ENCODE data around the gene IGSF3.
A peak's percentile ranks its signal among the peaks of the same experiment; 100 is the strongest.

Gene IGSF3

DNA sequence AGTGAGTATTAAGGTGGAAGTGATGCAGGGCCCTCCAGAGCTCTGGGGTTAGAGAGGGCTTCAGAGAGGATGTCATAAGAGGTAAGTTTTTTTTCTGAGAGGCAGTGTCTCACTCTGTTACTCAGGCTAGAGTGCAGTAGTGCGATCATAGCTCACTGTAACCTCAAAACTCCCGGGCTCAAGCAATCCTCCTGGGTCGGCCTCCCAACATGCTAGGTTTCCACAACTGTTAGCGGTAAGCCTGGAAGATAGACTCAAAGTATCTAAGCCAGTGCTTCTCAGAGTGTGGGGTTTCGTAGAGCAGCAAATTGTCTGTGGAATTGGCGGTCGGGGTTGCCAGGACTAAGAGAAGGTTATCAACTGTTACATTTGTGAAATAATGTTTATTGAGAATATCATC, 18.6 kb upstream of the IGSF3 start:
- no peak for DNase-seq
- Histone ChIP-seq H3K27me3 (ENCODE audit: insufficient read depth, low read length, poor library complexity) (no peaks in the 10 kb centered on the region), H3K4me3 (ENCODE audit: low read length) (no peak overlapping the region), H2BK120ac (ENCODE audit: low read depth, low read length) (no peak overlapping the region), H3K18ac (ENCODE audit: low read length) (no peak overlapping the region), H3K9ac (ENCODE audit: low read length) (no peak overlapping the region), H3K4me2 (ENCODE audit: low read length) (no peak overlapping the region), H3K79me1 (ENCODE audit: low read length) (no peaks in the 10 kb centered on the region), H2BK15ac (replicated peaks; ENCODE audit: low read depth) (no peak overlapping the region), H2BK5ac (ENCODE audit: low read length) (no peak overlapping the region), H3K56ac (ENCODE audit: low read length) (peak overlapping the region; percentile 51), H3K4ac (ENCODE audit: low read depth, low read length) (peak overlapping the region; percentile 37), H3K23ac (ENCODE audit: low read length) (no peak overlapping the region), H3K4me1 (ENCODE audit: control insufficient read depth, low read depth, low read length) (peaks cover 3% of the 10 kb centered on the region), H3K36me3 (ENCODE audit: control insufficient read depth, insufficient read depth, low read length) (no peaks in the 10 kb centered on the region), H4K8ac (ENCODE audit: low read depth, low read length) (no peak overlapping the region), H3K79me2 (ENCODE audit: control insufficient read depth, insufficient read depth, low read length) (no peaks in the 10 kb centered on the region), H3K27ac (ENCODE audit: low read depth, low read length) (no peak overlapping the region), H4K5ac (ENCODE audit: low read length) (no peak overlapping the region), H2AK5ac (ENCODE audit: low read length) (no peak overlapping the region)
- WGBS (ENCODE audit: extremely low coverage, insufficient coverage, low lambda C conversion rate): no CpG with 5 or more reads among the region's 7 CpGs

DNA sequence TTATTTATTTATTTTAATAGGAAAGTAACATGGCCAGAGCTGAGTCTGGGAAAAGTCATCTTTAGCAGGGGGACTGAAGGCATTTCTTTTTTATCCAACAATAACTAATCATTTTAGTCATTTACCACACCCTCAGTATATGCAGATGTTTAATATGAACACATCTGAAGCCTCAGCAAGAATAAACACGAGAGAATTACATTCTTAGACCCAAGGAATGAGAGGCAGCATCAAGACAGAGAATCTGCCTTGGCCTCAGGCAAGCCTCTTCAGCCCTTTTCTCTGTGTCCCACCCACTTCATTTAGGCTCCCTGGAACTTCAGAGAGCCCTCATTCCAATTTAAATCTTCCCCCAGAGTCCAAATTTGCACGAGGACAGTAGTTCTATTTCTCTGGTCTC, 17.0 kb upstream of the IGSF3 start:
- Histone ChIP-seq H3K23ac (ENCODE audit: low read length) (no peak overlapping the region), H3K56ac (ENCODE audit: low read length) (no peak overlapping the region), H3K18ac (ENCODE audit: low read length) (no peak overlapping the region), H3K9ac (ENCODE audit: low read length) (no peak overlapping the region), H3K4me3 (ENCODE audit: low read length) (no peak overlapping the region), H2BK15ac (replicated peaks; ENCODE audit: low read depth) (no peak overlapping the region), H3K27me3 (ENCODE audit: insufficient read depth, low read length, poor library complexity) (no peaks in the 10 kb centered on the region), H2BK5ac (ENCODE audit: low read length) (no peak overlapping the region), H2AK5ac (ENCODE audit: low read length) (no peak overlapping the region), H3K79me2 (ENCODE audit: control insufficient read depth, insufficient read depth, low read length) (no peaks in the 10 kb centered on the region), H3K4ac (ENCODE audit: low read depth, low read length) (no peak overlapping the region), H3K79me1 (ENCODE audit: low read length) (no peaks in the 10 kb centered on the region), H4K5ac (ENCODE audit: low read length) (no peak overlapping the region), H4K8ac (ENCODE audit: low read depth, low read length) (no peak overlapping the region), H3K4me2 (ENCODE audit: low read length) (no peak overlapping the region), H3K27ac (ENCODE audit: low read depth, low read length) (no peak overlapping the region), H3K36me3 (ENCODE audit: control insufficient read depth, insufficient read depth, low read length) (no peaks in the 10 kb centered on the region), H2BK120ac (ENCODE audit: low read depth, low read length) (no peak overlapping the region), H3K4me1 (ENCODE audit: control insufficient read depth, low read depth, low read length) (peaks cover 3% of the 10 kb centered on the region)
- no CpG with 5 or more reads among the region's 2 CpGs for WGBS (ENCODE audit: extremely low coverage, insufficient coverage, low lambda C conversion rate)
- DNase-seq: no peak

DNA sequence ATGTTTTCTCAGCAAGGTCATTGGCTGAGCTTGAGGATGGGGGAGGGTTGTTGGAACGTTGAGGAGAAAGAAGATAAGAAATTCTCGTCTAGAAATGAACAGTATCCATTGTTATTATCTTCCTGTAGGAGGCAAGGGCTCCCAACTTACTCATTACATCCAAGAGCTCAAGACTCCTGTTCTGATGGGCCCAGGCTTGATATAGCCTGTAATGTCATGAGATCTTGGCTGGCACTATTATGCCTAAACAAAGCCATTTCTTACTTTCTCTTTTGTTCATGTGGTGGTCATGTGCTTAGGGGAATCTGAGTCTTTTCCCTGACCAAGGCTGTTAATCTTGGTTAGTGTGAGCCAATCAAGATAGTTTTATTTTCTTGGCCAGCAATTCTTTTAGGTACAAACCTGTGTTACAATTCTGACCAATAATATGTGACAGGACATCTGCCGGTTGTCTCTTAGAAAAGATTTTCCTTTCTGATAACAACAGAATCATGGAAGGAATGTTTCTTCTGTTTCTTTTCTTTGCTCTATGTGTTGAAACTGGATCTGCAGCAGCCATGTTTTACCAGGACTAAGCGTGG, 15.2 kb upstream of the IGSF3 start:
- no peak for DNase-seq

DNA sequence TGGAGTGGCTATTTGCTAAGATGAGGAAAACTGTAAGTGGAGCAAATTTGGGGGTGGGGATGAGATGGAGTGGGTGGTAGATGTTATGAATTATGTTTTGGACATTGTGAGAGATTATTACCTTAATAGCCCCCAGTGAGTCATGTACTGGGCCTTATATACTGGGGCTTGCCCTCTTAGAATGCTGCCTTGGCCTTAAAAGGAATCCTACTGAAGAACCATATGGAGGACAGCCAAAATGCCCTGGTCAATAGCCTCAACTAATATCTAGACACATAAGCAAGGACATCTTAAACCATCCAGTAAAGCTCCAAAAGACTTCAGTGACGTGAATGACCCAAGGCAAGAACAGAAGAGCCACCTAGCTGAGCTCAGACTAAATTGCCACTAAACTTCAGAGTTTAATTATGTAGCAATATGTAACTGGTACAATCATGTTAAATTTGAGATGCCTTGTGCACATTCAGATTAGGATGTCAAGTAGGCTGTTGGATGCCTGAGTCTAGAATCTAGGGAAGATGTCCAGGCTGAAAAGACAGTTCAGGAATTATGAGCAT, 13.9 kb upstream of the IGSF3 start:
- Histone ChIP-seq H2BK5ac (ENCODE audit: low read length) (no peak overlapping the region), H3K23ac (ENCODE audit: low read length) (no peak overlapping the region), H3K27me3 (ENCODE audit: insufficient read depth, low read length, poor library complexity) (no peaks in the 10 kb centered on the region), H2AK5ac (ENCODE audit: low read length) (no peak overlapping the region), H3K79me1 (ENCODE audit: low read length) (no peaks in the 10 kb centered on the region), H4K8ac (ENCODE audit: low read depth, low read length) (no peak overlapping the region), H3K4me2 (ENCODE audit: low read length) (no peak overlapping the region), H3K9ac (ENCODE audit: low read length) (no peak overlapping the region), H2BK15ac (replicated peaks; ENCODE audit: low read depth) (no peak overlapping the region), H3K56ac (ENCODE audit: low read length) (no peak overlapping the region), H4K5ac (ENCODE audit: low read length) (no peak overlapping the region), H3K4ac (ENCODE audit: low read depth, low read length) (no peak overlapping the region), H3K79me2 (ENCODE audit: control insufficient read depth, insufficient read depth, low read length) (no peaks in the 10 kb centered on the region), H3K4me1 (ENCODE audit: control insufficient read depth, low read depth, low read length) (no peaks in the 10 kb centered on the region), H2BK120ac (ENCODE audit: low read depth, low read length) (no peak overlapping the region), H3K27ac (ENCODE audit: low read depth, low read length) (no peak overlapping the region), H3K18ac (ENCODE audit: low read length) (no peak overlapping the region), H3K4me3 (ENCODE audit: low read length) (no peak overlapping the region), H3K36me3 (ENCODE audit: control insufficient read depth, insufficient read depth, low read length) (no peaks in the 10 kb centered on the region)
- no CpG with 5 or more reads among the region's 1 CpG for WGBS (ENCODE audit: extremely low coverage, insufficient coverage, low lambda C conversion rate)
- no peak for DNase-seq

More for the DNA sequence above, 15.2 kb upstream of the IGSF3 start:
- Histone ChIP-seq H3K4ac (ENCODE audit: low read depth, low read length) (no peak overlapping the region), H3K4me1 (ENCODE audit: control insufficient read depth, low read depth, low read length) (peaks cover 3% of the 10 kb centered on the region), H4K5ac (ENCODE audit: low read length) (no peak overlapping the region), H3K79me1 (ENCODE audit: low read length) (no peaks in the 10 kb centered on the region), H3K36me3 (ENCODE audit: control insufficient read depth, insufficient read depth, low read length) (no peaks in the 10 kb centered on the region), H3K4me2 (ENCODE audit: low read length) (no peak overlapping the region), H3K23ac (ENCODE audit: low read length) (no peak overlapping the region), H2BK15ac (replicated peaks; ENCODE audit: low read depth) (no peak overlapping the region), H2BK120ac (ENCODE audit: low read depth, low read length) (no peak overlapping the region), H3K27me3 (ENCODE audit: insufficient read depth, low read length, poor library complexity) (no peaks in the 10 kb centered on the region), H2AK5ac (ENCODE audit: low read length) (no peak overlapping the region), H3K79me2 (ENCODE audit: control insufficient read depth, insufficient read depth, low read length) (no peaks in the 10 kb centered on the region), H3K27ac (ENCODE audit: low read depth, low read length) (no peak overlapping the region), H3K9ac (ENCODE audit: low read length) (no peak overlapping the region), H3K18ac (ENCODE audit: low read length) (no peak overlapping the region), H3K4me3 (ENCODE audit: low read length) (no peak overlapping the region), H3K56ac (ENCODE audit: low read length) (no peak overlapping the region), H4K8ac (ENCODE audit: low read depth, low read length) (no peak overlapping the region), H2BK5ac (ENCODE audit: low read length) (no peak overlapping the region)
- no CpG with 5 or more reads among the region's 4 CpGs for WGBS (ENCODE audit: extremely low coverage, insufficient coverage, low lambda C conversion rate)

DNA sequence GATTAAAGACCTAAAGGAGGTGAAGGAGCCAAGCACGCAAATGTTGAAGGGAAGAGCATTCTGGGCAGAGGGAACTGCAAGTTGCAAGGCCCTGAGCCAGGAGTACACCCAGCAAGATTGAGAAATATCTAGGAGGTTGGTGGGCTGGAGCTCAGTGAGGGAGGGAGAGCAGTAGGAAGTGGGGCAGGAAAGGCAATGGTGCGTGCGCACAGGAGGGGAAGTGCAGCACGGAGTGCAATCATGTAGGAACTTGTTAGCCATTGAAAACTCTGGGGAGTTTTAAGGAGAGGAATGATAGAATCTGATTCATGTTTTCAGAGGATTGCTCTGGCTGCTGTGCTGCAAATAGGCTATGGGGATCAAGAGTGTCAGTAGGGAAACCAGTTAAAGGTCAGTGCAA, 13.2 kb upstream of the IGSF3 start:
- WGBS (ENCODE audit: extremely low coverage, insufficient coverage, low lambda C conversion rate): no CpG with 5 or more reads among the region's 4 CpGs
- Histone ChIP-seq H2AK5ac (ENCODE audit: low read length) (no peak overlapping the region), H3K9ac (ENCODE audit: low read length) (no peak overlapping the region), H3K27ac (ENCODE audit: low read depth, low read length) (no peak overlapping the region), H3K4ac (ENCODE audit: low read depth, low read length) (no peak overlapping the region), H3K4me1 (ENCODE audit: control insufficient read depth, low read depth, low read length) (no peaks in the 10 kb centered on the region), H3K4me2 (ENCODE audit: low read length) (no peak overlapping the region), H2BK5ac (ENCODE audit: low read length) (no peak overlapping the region), H3K4me3 (ENCODE audit: low read length) (no peak overlapping the region), H3K36me3 (ENCODE audit: control insufficient read depth, insufficient read depth, low read length) (no peaks in the 10 kb centered on the region), H2BK120ac (ENCODE audit: low read depth, low read length) (no peak overlapping the region), H3K79me1 (ENCODE audit: low read length) (no peaks in the 10 kb centered on the region), H3K18ac (ENCODE audit: low read length) (no peak overlapping the region), H3K23ac (ENCODE audit: low read length) (no peak overlapping the region), H4K8ac (ENCODE audit: low read depth, low read length) (no peak overlapping the region), H3K27me3 (ENCODE audit: insufficient read depth, low read length, poor library complexity) (no peaks in the 10 kb centered on the region), H2BK15ac (replicated peaks; ENCODE audit: low read depth) (no peak overlapping the region), H4K5ac (ENCODE audit: low read length) (no peak overlapping the region), H3K56ac (ENCODE audit: low read length) (no peak overlapping the region), H3K79me2 (ENCODE audit: control insufficient read depth, insufficient read depth, low read length) (no peaks in the 10 kb centered on the region)
- DNase-seq: no peak

Measured in mesendoderm (in vitro differentiated cells).